Measurements from ENCODE around the gene RCHY1.

DNA sequence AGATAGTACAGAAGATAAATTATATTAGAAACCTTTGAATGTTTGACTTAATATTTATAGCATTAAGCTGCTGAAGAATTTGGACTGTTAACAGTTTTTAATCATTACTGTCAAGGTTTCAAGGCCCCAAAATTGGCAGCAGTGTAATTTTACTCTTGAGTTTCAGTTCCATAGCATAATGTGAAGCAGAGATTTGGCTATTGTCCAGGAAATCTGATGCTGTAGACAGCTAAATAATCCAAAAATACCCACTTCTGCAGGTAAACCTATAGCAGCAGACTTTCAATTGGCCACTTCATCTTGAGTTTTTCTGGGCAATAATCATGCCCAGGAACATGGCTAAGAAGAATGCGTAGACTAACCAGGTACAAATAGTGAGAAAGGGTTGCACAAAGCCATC lies 85.0 kb downstream of the RCHY1 start:
- TF ChIP-seq, protein P1, sequence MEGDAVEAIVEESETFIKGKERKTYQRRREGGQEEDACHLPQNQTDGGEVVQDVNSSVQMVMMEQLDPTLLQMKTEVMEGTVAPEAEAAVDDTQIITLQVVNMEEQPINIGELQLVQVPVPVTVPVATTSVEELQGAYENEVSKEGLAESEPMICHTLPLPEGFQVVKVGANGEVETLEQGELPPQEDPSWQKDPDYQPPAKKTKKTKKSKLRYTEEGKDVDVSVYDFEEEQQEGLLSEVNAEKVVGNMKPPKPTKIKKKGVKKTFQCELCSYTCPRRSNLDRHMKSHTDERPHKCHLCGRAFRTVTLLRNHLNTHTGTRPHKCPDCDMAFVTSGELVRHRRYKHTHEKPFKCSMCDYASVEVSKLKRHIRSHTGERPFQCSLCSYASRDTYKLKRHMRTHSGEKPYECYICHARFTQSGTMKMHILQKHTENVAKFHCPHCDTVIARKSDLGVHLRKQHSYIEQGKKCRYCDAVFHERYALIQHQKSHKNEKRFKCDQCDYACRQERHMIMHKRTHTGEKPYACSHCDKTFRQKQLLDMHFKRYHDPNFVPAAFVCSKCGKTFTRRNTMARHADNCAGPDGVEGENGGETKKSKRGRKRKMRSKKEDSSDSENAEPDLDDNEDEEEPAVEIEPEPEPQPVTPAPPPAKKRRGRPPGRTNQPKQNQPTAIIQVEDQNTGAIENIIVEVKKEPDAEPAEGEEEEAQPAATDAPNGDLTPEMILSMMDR (IDR thresholded peaks at IDR 0.05; ENCODE audit: insufficient read depth, low read length): no peak
- no peak for TF ChIP-seq POLR2AphosphoS5 (IDR thresholded peaks at IDR 0.05; ENCODE audit: low read depth)
